Thyroid gland (tissue), 4 donors: ENCODE data around the gene RSBN1.

ENCODE experiments used
- POLR2A ChIP-seq, 2 donors: fragments of 450-650 bp; IDR thresholded peaks; one replicate each; pipeline ENCODE4 v1.6.1; 2017; ENCODE audit warnings: antibody characterized with exemption in 2 of 2, mild to moderate bottlenecking in 2 of 2, moderate library complexity in 1 of 2
- TF ChIP-seq, protein P1 (sequence below), 6 experiments: fragments of 200-600 bp in 3 of 6; fragments of 450-650 bp in 3 of 6; sonication (generic) in 3 of 6; IDR thresholded peaks; one replicate each; pipeline ENCODE4 v1.5.1; 2016 to 2019; ENCODE audit warnings: antibody characterized with exemption in 6 of 6, mild to moderate bottlenecking in 2 of 6, inconsistent platforms in 1 of 6, moderate library complexity in 1 of 6

DNA sequence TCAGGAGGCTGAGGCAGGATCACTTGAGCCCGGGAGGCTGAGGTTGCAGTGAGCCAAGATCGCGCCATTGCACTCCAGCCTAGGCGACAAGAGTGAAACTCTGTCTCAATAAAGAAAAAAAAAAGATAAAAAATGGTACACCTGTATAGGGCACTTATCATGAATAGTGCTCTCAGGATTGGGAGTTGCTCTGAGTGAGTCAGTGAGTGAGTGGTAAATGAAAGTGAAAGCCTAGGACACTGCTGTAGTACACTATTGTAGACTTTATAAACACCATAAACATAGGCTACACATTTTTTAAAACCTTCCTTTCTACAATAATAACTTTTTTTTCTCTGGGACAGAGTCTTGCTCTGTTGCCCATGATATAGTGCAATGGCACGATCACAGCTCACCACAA lies 69.8 kb downstream of the RSBN1 start:
- TF ChIP-seq, protein P1, sequence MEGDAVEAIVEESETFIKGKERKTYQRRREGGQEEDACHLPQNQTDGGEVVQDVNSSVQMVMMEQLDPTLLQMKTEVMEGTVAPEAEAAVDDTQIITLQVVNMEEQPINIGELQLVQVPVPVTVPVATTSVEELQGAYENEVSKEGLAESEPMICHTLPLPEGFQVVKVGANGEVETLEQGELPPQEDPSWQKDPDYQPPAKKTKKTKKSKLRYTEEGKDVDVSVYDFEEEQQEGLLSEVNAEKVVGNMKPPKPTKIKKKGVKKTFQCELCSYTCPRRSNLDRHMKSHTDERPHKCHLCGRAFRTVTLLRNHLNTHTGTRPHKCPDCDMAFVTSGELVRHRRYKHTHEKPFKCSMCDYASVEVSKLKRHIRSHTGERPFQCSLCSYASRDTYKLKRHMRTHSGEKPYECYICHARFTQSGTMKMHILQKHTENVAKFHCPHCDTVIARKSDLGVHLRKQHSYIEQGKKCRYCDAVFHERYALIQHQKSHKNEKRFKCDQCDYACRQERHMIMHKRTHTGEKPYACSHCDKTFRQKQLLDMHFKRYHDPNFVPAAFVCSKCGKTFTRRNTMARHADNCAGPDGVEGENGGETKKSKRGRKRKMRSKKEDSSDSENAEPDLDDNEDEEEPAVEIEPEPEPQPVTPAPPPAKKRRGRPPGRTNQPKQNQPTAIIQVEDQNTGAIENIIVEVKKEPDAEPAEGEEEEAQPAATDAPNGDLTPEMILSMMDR (IDR thresholded peaks at IDR 0.05), result no peak
- no peak for TF ChIP-seq POLR2A (IDR thresholded peaks at IDR 0.05)
